C4-2B (cell line): Measurements from ENCODE around the gene PCMTD2.
"Not testable (repeated sequence)": the region's sequence is repeated elsewhere in the genome, so short reads cannot be mapped to it uniquely, and the experiment has no call there.

Experiments used
- ZFX ChIP-seq: fragments of 450-650 bp; IDR thresholded peaks from 2 replicates; pipeline ENCODE4 v1.6.1; 2017
- TF ChIP-seq, protein P1 (sequence below): fragments of 450-650 bp; conservative IDR thresholded peaks from 2 replicates; pipeline ENCODE4 v1.5.1; 2017; ENCODE audit warnings: mild to moderate bottlenecking

DNA sequence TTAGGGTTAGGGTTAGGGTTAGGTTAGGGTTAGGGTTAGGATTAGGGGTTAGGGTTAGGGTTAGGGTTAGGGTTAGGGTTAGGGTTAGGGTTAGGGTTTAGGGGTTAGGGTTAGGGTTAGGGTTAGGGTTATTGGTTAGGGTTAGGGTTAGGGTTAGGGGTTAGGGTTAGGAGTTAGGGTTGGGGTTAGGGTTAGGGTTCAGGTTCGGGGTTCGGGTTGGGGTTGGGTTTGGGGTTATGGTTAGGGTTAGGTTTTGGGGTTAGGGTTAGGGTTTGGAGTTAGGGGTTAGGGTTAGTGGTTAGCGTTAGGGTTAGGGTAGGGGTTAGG lies 31.7 kb downstream of the PCMTD2 start:
- TF ChIP-seq, protein P1, sequence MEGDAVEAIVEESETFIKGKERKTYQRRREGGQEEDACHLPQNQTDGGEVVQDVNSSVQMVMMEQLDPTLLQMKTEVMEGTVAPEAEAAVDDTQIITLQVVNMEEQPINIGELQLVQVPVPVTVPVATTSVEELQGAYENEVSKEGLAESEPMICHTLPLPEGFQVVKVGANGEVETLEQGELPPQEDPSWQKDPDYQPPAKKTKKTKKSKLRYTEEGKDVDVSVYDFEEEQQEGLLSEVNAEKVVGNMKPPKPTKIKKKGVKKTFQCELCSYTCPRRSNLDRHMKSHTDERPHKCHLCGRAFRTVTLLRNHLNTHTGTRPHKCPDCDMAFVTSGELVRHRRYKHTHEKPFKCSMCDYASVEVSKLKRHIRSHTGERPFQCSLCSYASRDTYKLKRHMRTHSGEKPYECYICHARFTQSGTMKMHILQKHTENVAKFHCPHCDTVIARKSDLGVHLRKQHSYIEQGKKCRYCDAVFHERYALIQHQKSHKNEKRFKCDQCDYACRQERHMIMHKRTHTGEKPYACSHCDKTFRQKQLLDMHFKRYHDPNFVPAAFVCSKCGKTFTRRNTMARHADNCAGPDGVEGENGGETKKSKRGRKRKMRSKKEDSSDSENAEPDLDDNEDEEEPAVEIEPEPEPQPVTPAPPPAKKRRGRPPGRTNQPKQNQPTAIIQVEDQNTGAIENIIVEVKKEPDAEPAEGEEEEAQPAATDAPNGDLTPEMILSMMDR = not testable (repeated sequence)
- TF ChIP-seq ZFX = not testable (repeated sequence)
